ENCODE measurements around the gene RPS28. TPM values are rescaled to one million over a fixed set of nuclear protein-coding genes. Genes with fewer than 3 reads are reported as not detected.

Gene RPS28
- total RNA-seq, 4 donors from 2014 or later = 275 to 526 (median 413) TPM

GRCh38 chr19:8366961-8367326, 45.6 kb downstream of the RPS28 start:
- Histone ChIP-seq H3K4me1 (peaks cover 26 to 68% (median 51%) of the 10 kb centered on the region in 4 donors), H3K36me3 (no peaks in the 10 kb centered on the region), H3K4me3 (peak overlapping the region in 2 of 4 donors; percentile 3 to 11), H3K27ac (peak overlapping the region; percentile 63 to 94 (median 72)), H3K27me3 (peaks cover 29% of the 10 kb centered on the region), H3K9me3 (no peaks in the 10 kb centered on the region)
- TF ChIP-seq EP300 (IDR thresholded peaks at IDR 0.05; ENCODE audit: low read depth) = no peak
- TF ChIP-seq POLR2A (IDR thresholded peaks at IDR 0.05) = no peak
- no peak for TF ChIP-seq CTCF (IDR thresholded peaks at IDR 0.05)
- TF ChIP-seq POLR2AphosphoS5 (IDR thresholded peaks at IDR 0.05) = no peak
- intact Hi-C loops (cut with DNase I; ENCODE audit: low total_unique reads) = loop anchor here (10.0 kb wide), 1 partner anchor 78 kb away; the partner anchor contains the start of gene HNRNPM
- peak; percentile 30 for DNase-seq
- in situ Hi-C loops (cut with MboI; ENCODE audit: low pct_ligation_motif_present in 1 of 4, low pct_unique_long_range_greater_than_20kb in 1 of 4, low sequenced_read_pairs in 3 of 4) = no loop called here
- WGBS, 2 donors (ENCODE audit: low coverage in 1 of 2) = 49 to 90% methylated on average over 2 to 13 of the region's 13 CpGs

GRCh38 chr19:8367327-8368001, 46.2 kb downstream of the RPS28 start:
- Histone ChIP-seq H3K36me3 (no peaks in the 10 kb centered on the region), H3K4me3 (peak overlapping the region in 2 of 4 donors; percentile 3 to 11), H3K27ac (peak overlapping the region; percentile 63 to 94 (median 72)), H3K27me3 (peaks cover 29% of the 10 kb centered on the region), H3K9me3 (no peaks in the 10 kb centered on the region), H3K4me1 (peaks cover 22 to 62% (median 46%) of the 10 kb centered on the region in 4 donors)
- TF ChIP-seq CTCF (IDR thresholded peaks at IDR 0.05) = no peak
- TF ChIP-seq POLR2AphosphoS5 (IDR thresholded peaks at IDR 0.05) = peak; percentile 54 to 74 (median 64)
- TF ChIP-seq EP300 (IDR thresholded peaks at IDR 0.05; ENCODE audit: low read depth) = peak; percentile 17
- peak; percentile 87 for DNase-seq
- in situ Hi-C loops (cut with MboI; ENCODE audit: low pct_ligation_motif_present in 1 of 4, low pct_unique_long_range_greater_than_20kb in 1 of 4, low sequenced_read_pairs in 3 of 4) = no loop called here
- WGBS, 2 donors (ENCODE audit: low coverage in 1 of 2) = 19 to 44% methylated on average over 10 to 21 of the region's 23 CpGs
- intact Hi-C loops (cut with DNase I; ENCODE audit: low total_unique reads) = loop anchor here (10.0 kb wide), 1 partner anchor 77 kb away; the partner anchor contains the start of gene HNRNPM

GRCh38 chr19:8370176-8371010, 49.1 kb downstream of the RPS28 start:
- H3K9me3 ChIP-seq = no peaks in the 10 kb centered on the region
- intact Hi-C loops (cut with DNase I; ENCODE audit: low total_unique reads) (no loop called here), in situ Hi-C loops (cut with MboI; ENCODE audit: low pct_ligation_motif_present in 1 of 4, low pct_unique_long_range_greater_than_20kb in 1 of 4, low sequenced_read_pairs in 3 of 4) (no loop called here)
- no peak for TF ChIP-seq POLR2A (IDR thresholded peaks at IDR 0.05)
- TF ChIP-seq CTCF (IDR thresholded peaks at IDR 0.05) = no peak
- TF ChIP-seq EP300 (IDR thresholded peaks at IDR 0.05; ENCODE audit: low read depth) = no peak
- no peak for TF ChIP-seq POLR2AphosphoS5 (IDR thresholded peaks at IDR 0.05)
- peaks cover 17 to 33% (median 31%) of the 10 kb centered on the region in 4 donors for H3K4me1 ChIP-seq
- no peak overlapping the region for H3K4me3 ChIP-seq
- 73 to 74% methylated on average over 9 to 18 of the region's 19 CpGs for WGBS, 2 donors (ENCODE audit: low coverage in 1 of 2)
- H3K36me3 ChIP-seq = no peaks in the 10 kb centered on the region
- H3K27ac ChIP-seq = peak overlapping the region in 1 of 4 donors; percentile 21
- DNase-seq = no peak
- peaks cover 2% of the 10 kb centered on the region for H3K27me3 ChIP-seq

All from transverse colon (tissue), 4 donors.